ENCODE measurements around the gene AGBL1.

The AGBL1 gene

GRCh38 chr15:86725628-86726027 lies 646.0 kb downstream of the AGBL1 start:
- no peaks in the 10 kb centered on the region for H3K4me1 ChIP-seq (ENCODE audit: control insufficient read depth in 2 of 2, insufficient read depth in 1 of 2, low read depth in 1 of 2, low read length in 2 of 2)
- no peak overlapping the region for H2BK5ac ChIP-seq (ENCODE audit: low read length)
- no peaks in the 10 kb centered on the region for H3K79me1 ChIP-seq (ENCODE audit: low read depth, low read length)
- no peak overlapping the region for H4K8ac ChIP-seq (ENCODE audit: low read depth, low read length)
- H3K4me2 ChIP-seq (ENCODE audit: insufficient read depth, low read length, poor library complexity, severe bottlenecking), result no peak overlapping the region
- H2BK12ac ChIP-seq (ENCODE audit: low read length), result no peak overlapping the region
- no peak for DNase-seq (ENCODE audit: low spot score)
- no peak overlapping the region for H2BK120ac ChIP-seq (ENCODE audit: low read depth, low read length)
- no peak overlapping the region for H3K23ac ChIP-seq (ENCODE audit: low read depth, low read length, poor library complexity)
- no peak overlapping the region for H2BK15ac ChIP-seq (ENCODE audit: low read length)
- no peaks in the 10 kb centered on the region for H3K36me3 ChIP-seq (replicated peaks in 1 of 2; ENCODE audit: control insufficient read depth in 2 of 2, insufficient read depth in 2 of 2, low read length in 2 of 2)
- no peak overlapping the region for H3K4ac ChIP-seq (ENCODE audit: low read length)
- no peaks in the 10 kb centered on the region for H3K27me3 ChIP-seq (ENCODE audit: control insufficient read depth in 3 of 3, insufficient read depth in 3 of 3, low read depth in 1 of 3, low read length in 3 of 3)
- H3K14ac ChIP-seq (ENCODE audit: low read length), result no peak overlapping the region
- H3K18ac ChIP-seq (ENCODE audit: low read length), result no peak overlapping the region
- no peak overlapping the region for H3K4me3 ChIP-seq (ENCODE audit: low read length in 2 of 2)
- peak overlapping the region; percentile 27 for H3K9ac ChIP-seq (ENCODE audit: low read depth, low read length, poor library complexity)
- H2AK5ac ChIP-seq (ENCODE audit: low read depth, low read length), result no peak overlapping the region
- no peak overlapping the region for H4K91ac ChIP-seq (ENCODE audit: low read depth, low read length, poor library complexity)
- no peak overlapping the region for H3K27ac ChIP-seq (replicated peaks; ENCODE audit: low read length)
- H3K9me3 ChIP-seq (replicated peaks in 1 of 2; ENCODE audit: control insufficient read depth in 2 of 2, insufficient read depth in 1 of 2, low read depth in 1 of 2, low read length in 2 of 2), result no peaks in the 10 kb centered on the region
- H2AFZ ChIP-seq (ENCODE audit: low read length), result no peak overlapping the region

- no peaks in the 10 kb centered on the region for H3K4me1 ChIP-seq (ENCODE audit: control insufficient read depth in 2 of 2, insufficient read depth in 1 of 2, low read depth in 1 of 2, low read length in 2 of 2)
- no peak overlapping the region for H4K91ac ChIP-seq (ENCODE audit: low read depth, low read length, poor library complexity)
- no peak overlapping the region for H2BK120ac ChIP-seq (ENCODE audit: low read depth, low read length)
- H2AK5ac ChIP-seq (ENCODE audit: low read depth, low read length), result no peak overlapping the region
- H3K36me3 ChIP-seq (replicated peaks in 1 of 2; ENCODE audit: control insufficient read depth in 2 of 2, insufficient read depth in 2 of 2, low read length in 2 of 2), result no peaks in the 10 kb centered on the region
- H3K23ac ChIP-seq (ENCODE audit: low read depth, low read length, poor library complexity), result no peak overlapping the region
- no peak overlapping the region for H3K4ac ChIP-seq (ENCODE audit: low read length)
- no peak overlapping the region for H4K8ac ChIP-seq (ENCODE audit: low read depth, low read length)
- no peak overlapping the region for H2AFZ ChIP-seq (ENCODE audit: low read length)
- H3K27me3 ChIP-seq (ENCODE audit: control insufficient read depth in 3 of 3, insufficient read depth in 3 of 3, low read depth in 1 of 3, low read length in 3 of 3), result no peaks in the 10 kb centered on the region
- no peak for DNase-seq (ENCODE audit: low spot score)
- no peak overlapping the region for H3K14ac ChIP-seq (ENCODE audit: low read length)
- H2BK12ac ChIP-seq (ENCODE audit: low read length), result no peak overlapping the region
- no peak overlapping the region for H2BK5ac ChIP-seq (ENCODE audit: low read length)
- H3K79me1 ChIP-seq (ENCODE audit: low read depth, low read length), result no peaks in the 10 kb centered on the region
- H3K4me2 ChIP-seq (ENCODE audit: insufficient read depth, low read length, poor library complexity, severe bottlenecking), result no peak overlapping the region
- no CpG with 5 or more reads among the region's 5 CpGs for WGBS, 2 donors (ENCODE audit: extremely low coverage in 2 of 2, insufficient read length in 2 of 2, insufficient replicate concordance in 1 of 2)
- H3K9me3 ChIP-seq (replicated peaks in 1 of 2; ENCODE audit: control insufficient read depth in 2 of 2, insufficient read depth in 1 of 2, low read depth in 1 of 2, low read length in 2 of 2), result no peaks in the 10 kb centered on the region
- H3K18ac ChIP-seq (ENCODE audit: low read length), result no peak overlapping the region
- no peak overlapping the region for H3K27ac ChIP-seq (replicated peaks; ENCODE audit: low read length)
- H3K9ac ChIP-seq (ENCODE audit: low read depth, low read length, poor library complexity), result no peak overlapping the region
- H2BK15ac ChIP-seq (ENCODE audit: low read length), result no peak overlapping the region
- H3K4me3 ChIP-seq (ENCODE audit: low read length in 2 of 2), result no peak overlapping the region
These were observed 655.8 kb downstream of the AGBL1 start for GRCh38 chr15:86735247-86736040.

GRCh38 chr15:86741917-86742316 lies 662.2 kb downstream of the AGBL1 start:
- Histone ChIP-seq H3K4me3 (ENCODE audit: low read length in 2 of 2) (no peak overlapping the region), H3K4ac (ENCODE audit: low read length) (no peak overlapping the region), H2AK5ac (ENCODE audit: low read depth, low read length) (no peak overlapping the region), H3K27ac (replicated peaks; ENCODE audit: low read length) (no peak overlapping the region), H3K9me3 (replicated peaks in 1 of 2; ENCODE audit: control insufficient read depth in 2 of 2, insufficient read depth in 1 of 2, low read depth in 1 of 2, low read length in 2 of 2) (no peaks in the 10 kb centered on the region), H3K79me1 (ENCODE audit: low read depth, low read length) (no peaks in the 10 kb centered on the region), H2BK15ac (ENCODE audit: low read length) (no peak overlapping the region), H3K14ac (ENCODE audit: low read length) (no peak overlapping the region), H4K8ac (ENCODE audit: low read depth, low read length) (no peak overlapping the region), H3K36me3 (replicated peaks in 1 of 2; ENCODE audit: control insufficient read depth in 2 of 2, insufficient read depth in 2 of 2, low read length in 2 of 2) (no peaks in the 10 kb centered on the region), H4K91ac (ENCODE audit: low read depth, low read length, poor library complexity) (no peak overlapping the region), H2BK12ac (ENCODE audit: low read length) (no peak overlapping the region), H2BK120ac (ENCODE audit: low read depth, low read length) (no peak overlapping the region), H3K18ac (ENCODE audit: low read length) (no peak overlapping the region), H2BK5ac (ENCODE audit: low read length) (no peak overlapping the region), H2AFZ (ENCODE audit: low read length) (no peak overlapping the region), H3K4me2 (ENCODE audit: insufficient read depth, low read length, poor library complexity, severe bottlenecking) (no peak overlapping the region), H3K27me3 (ENCODE audit: control insufficient read depth in 3 of 3, insufficient read depth in 3 of 3, low read depth in 1 of 3, low read length in 3 of 3) (no peaks in the 10 kb centered on the region), H3K4me1 (ENCODE audit: control insufficient read depth in 2 of 2, insufficient read depth in 1 of 2, low read depth in 1 of 2, low read length in 2 of 2) (no peaks in the 10 kb centered on the region), H3K23ac (ENCODE audit: low read depth, low read length, poor library complexity) (no peak overlapping the region), H3K9ac (ENCODE audit: low read depth, low read length, poor library complexity) (no peak overlapping the region)
- DNase-seq (ENCODE audit: low spot score), result no peak
- whole genome bisulfite sequencing, 2 donors (ENCODE audit: extremely low coverage in 2 of 2, insufficient read length in 2 of 2, insufficient replicate concordance in 1 of 2), result no CpG with 5 or more reads among the region's 4 CpGs

GRCh38 chr15:86743283-86743903 lies 663.7 kb downstream of the AGBL1 start:
- no CpG with 5 or more reads among the region's 6 CpGs for WGBS, 2 donors (ENCODE audit: extremely low coverage in 2 of 2, insufficient read length in 2 of 2, insufficient replicate concordance in 1 of 2)
- no peak overlapping the region for H4K8ac ChIP-seq (ENCODE audit: low read depth, low read length)
- no peak overlapping the region for H2AFZ ChIP-seq (ENCODE audit: low read length)
- no peak overlapping the region for H3K4ac ChIP-seq (ENCODE audit: low read length)
- no peak overlapping the region for H3K23ac ChIP-seq (ENCODE audit: low read depth, low read length, poor library complexity)
- no peak overlapping the region for H3K4me3 ChIP-seq (ENCODE audit: low read length in 2 of 2)
- no peak overlapping the region for H4K91ac ChIP-seq (ENCODE audit: low read depth, low read length, poor library complexity)
- no peaks in the 10 kb centered on the region for H3K9me3 ChIP-seq (replicated peaks in 1 of 2; ENCODE audit: control insufficient read depth in 2 of 2, insufficient read depth in 1 of 2, low read depth in 1 of 2, low read length in 2 of 2)
- H2BK5ac ChIP-seq (ENCODE audit: low read length), result no peak overlapping the region
- no peak overlapping the region for H3K27ac ChIP-seq (replicated peaks; ENCODE audit: low read length)
- H3K14ac ChIP-seq (ENCODE audit: low read length), result no peak overlapping the region
- no peak overlapping the region for H2BK15ac ChIP-seq (ENCODE audit: low read length)
- H3K36me3 ChIP-seq (replicated peaks in 1 of 2; ENCODE audit: control insufficient read depth in 2 of 2, insufficient read depth in 2 of 2, low read length in 2 of 2), result no peaks in the 10 kb centered on the region
- H2AK5ac ChIP-seq (ENCODE audit: low read depth, low read length), result no peak overlapping the region
- H3K4me1 ChIP-seq (ENCODE audit: control insufficient read depth in 2 of 2, insufficient read depth in 1 of 2, low read depth in 1 of 2, low read length in 2 of 2), result no peaks in the 10 kb centered on the region
- no peak overlapping the region for H2BK120ac ChIP-seq (ENCODE audit: low read depth, low read length)
- H3K18ac ChIP-seq (ENCODE audit: low read length), result no peak overlapping the region
- no peak overlapping the region for H2BK12ac ChIP-seq (ENCODE audit: low read length)
- no peak overlapping the region for H3K4me2 ChIP-seq (ENCODE audit: insufficient read depth, low read length, poor library complexity, severe bottlenecking)
- no peaks in the 10 kb centered on the region for H3K79me1 ChIP-seq (ENCODE audit: low read depth, low read length)
- H3K9ac ChIP-seq (ENCODE audit: low read depth, low read length, poor library complexity), result no peak overlapping the region
- peak; percentile 65 for DNase-seq (ENCODE audit: low spot score)
- no peaks in the 10 kb centered on the region for H3K27me3 ChIP-seq (ENCODE audit: control insufficient read depth in 3 of 3, insufficient read depth in 3 of 3, low read depth in 1 of 3, low read length in 3 of 3)
